Fibroblast of mammary gland (primary cell): ENCODE data around the gene PCDHGB5.
"Not testable (repeated sequence)": the region's sequence is repeated elsewhere in the genome, so short reads cannot be mapped to it uniquely, and the experiment has no call there.

Experiments used
- DNase-seq: peaks from one replicate; pipeline ENCODE4 v3.0.0-alpha.2; 2010; ENCODE audit warnings: low read depth
- H3K4me3 ChIP-seq: 2 replicates; pipeline ENCODE4 v1.5.1; 2011; ENCODE audit warnings: low read depth, mild to moderate bottlenecking, low read length, moderate library complexity; ENCODE audit not compliant: control insufficient read depth
- TF ChIP-seq, protein P1 (sequence below): conservative IDR thresholded peaks from 2 replicates; pipeline ENCODE4 v1.5.1; 2011; ENCODE audit warnings: low read depth, low read length, inconsistent platforms; ENCODE audit not compliant: control insufficient read depth, insufficient read depth

Gene PCDHGB5

DNA sequence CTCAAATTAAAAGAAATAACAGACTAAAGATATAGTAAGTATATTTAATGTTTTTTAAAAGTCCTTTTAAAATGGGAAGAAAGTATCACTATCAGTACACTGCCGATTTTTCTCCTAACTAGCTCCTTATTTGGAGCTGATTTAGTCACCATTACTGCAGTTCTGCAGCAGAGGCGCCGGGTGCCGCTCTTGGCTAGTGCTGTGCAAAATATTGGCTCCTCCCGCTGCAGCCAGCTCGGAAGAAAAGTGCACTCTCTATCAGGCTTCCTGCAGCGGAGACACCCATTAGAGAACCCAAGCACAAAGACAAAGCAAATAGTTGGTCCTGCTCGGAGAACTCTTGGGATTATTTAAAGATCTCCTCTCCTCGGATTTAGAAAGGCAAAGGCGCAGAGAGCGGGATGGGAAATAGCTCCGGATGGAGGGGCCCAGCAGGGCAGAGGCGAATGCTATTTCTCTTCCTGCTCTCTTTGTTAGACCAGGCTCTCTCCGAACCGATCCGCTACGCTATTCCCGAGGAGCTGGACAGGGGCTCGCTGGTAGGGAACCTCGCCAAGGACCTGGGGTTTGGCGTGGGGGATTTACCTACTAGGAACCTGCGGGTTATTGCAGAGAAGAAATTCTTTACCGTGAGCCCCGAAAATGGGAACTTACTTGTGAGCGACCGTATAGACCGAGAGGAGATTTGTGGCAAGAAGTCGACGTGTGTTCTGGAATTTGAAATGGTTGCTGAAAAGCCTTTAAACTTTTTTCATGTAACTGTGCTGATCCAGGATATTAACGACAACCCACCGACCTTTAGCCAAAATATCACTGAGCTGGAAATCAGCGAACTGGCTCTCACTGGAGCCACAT is 27.5 kb upstream of the PCDHGB5 start, which contains the start of gene PCDHGB3:
TSS of gene PCDHGB3 (plus strand) at position 249 of the 855 bp plus-strand sequence. CDS start at position 402, 153 bp downstream.
- DNase-seq = peak; percentile 56
- peak within 1 kb of the TSS; percentile 22 for H3K4me3 ChIP-seq
- TF ChIP-seq, protein P1, sequence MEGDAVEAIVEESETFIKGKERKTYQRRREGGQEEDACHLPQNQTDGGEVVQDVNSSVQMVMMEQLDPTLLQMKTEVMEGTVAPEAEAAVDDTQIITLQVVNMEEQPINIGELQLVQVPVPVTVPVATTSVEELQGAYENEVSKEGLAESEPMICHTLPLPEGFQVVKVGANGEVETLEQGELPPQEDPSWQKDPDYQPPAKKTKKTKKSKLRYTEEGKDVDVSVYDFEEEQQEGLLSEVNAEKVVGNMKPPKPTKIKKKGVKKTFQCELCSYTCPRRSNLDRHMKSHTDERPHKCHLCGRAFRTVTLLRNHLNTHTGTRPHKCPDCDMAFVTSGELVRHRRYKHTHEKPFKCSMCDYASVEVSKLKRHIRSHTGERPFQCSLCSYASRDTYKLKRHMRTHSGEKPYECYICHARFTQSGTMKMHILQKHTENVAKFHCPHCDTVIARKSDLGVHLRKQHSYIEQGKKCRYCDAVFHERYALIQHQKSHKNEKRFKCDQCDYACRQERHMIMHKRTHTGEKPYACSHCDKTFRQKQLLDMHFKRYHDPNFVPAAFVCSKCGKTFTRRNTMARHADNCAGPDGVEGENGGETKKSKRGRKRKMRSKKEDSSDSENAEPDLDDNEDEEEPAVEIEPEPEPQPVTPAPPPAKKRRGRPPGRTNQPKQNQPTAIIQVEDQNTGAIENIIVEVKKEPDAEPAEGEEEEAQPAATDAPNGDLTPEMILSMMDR = peak; percentile 44

DNA sequence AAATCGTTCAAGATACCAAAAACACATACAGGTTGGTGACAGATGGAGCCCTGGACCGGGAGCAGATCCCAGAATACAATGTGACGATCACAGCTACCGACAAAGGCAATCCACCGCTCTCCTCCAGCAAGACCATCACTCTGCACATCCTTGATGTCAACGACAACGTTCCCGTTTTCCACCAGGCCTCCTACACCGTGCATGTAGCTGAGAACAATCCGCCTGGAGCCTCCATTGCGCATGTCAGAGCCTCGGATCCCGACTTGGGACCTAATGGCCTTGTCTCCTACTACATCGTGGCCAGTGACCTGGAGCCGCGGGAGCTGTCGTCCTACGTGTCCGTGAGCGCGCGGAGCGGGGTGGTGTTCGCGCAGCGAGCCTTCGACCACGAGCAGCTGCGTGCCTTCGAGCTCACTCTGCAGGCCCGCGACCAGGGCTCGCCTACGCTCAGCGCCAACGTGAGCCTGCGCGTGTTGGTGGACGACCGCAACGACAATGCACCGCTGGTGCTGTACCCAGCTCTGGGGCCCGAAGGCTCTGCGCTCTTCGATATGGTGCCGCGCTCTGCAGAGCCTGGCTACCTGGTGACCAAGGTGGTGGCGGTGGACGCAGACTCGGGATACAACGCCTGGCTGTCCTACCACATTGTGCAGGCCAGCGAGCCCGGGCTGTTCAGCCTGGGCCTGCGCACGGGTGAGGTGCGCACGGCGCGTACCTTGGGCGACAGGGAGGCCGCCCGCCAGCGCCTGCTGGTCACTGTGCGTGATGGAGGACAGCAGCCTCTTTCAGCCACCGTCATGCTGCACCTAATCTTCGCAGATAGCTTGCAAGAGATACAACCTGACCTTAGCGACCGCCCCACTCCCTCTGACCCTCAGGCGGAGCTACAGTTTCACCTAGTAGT is 25.9 kb upstream of the PCDHGB5 start:
- H3K4me3 ChIP-seq = no peak overlapping the region

DNA sequence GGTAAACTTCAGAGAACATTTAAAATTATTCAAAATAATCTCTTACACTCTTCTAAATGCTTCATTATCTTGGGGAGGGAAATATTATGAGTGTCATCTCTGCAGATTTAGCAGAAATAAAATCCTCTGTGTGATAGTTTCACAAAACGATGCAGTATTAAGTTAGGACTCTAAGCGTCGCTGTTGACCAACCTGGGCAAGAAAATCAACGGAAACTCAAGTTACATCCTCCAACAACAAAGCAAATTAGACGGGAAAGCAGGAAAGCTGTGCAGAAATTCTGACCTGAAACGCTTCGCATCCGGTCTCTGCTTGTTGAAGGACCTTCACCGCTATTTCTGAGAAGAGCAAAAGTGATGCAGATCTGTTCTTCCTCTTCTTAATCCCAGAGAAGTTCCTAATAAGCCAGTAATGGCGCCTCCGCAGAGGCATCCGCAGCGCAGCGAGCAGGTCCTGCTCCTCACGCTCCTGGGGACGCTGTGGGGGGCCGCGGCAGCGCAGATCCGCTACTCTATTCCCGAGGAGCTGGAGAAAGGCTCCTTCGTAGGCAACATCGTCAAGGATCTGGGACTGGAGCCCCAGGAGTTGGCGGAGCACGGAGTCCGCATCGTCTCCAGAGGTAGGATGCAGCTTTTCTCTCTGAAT is 24.0 kb upstream of the PCDHGB5 start, which contains the start of gene PCDHGA6:
TSS of gene PCDHGA6 (plus strand) at position 219 of the 645 bp plus-strand sequence. CDS start at position 412, 193 bp downstream.
- peak; percentile 50 for DNase-seq
- TF ChIP-seq, protein P1 = peak; percentile 64
- peak within 1 kb of the TSS; percentile 44 for H3K4me3 ChIP-seq

More for the DNA sequence above, 25.9 kb upstream of the PCDHGB5 start:
- TF ChIP-seq, protein P1 = no peak
- no peak for DNase-seq

DNA sequence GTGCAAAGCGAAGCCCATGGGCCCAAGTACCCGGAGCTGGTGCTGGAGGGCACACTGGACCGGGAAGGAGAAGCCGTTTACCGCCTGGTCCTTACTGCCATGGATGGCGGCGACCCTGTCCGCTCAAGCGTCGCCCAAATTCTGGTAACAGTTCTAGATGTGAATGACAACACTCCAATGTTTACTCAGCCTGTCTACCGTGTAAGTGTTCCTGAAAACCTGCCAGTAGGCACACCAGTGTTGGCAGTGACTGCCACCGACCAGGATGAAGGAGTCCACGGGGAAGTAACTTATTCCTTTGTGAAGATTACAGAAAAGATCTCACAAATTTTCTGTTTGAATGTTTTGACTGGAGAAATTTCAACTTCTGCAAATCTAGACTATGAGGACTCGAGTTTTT is 23.1 kb upstream of the PCDHGB5 start:
- H3K4me3 ChIP-seq = no peak overlapping the region
- TF ChIP-seq, protein P1 = no peak
- no peak for DNase-seq

DNA sequence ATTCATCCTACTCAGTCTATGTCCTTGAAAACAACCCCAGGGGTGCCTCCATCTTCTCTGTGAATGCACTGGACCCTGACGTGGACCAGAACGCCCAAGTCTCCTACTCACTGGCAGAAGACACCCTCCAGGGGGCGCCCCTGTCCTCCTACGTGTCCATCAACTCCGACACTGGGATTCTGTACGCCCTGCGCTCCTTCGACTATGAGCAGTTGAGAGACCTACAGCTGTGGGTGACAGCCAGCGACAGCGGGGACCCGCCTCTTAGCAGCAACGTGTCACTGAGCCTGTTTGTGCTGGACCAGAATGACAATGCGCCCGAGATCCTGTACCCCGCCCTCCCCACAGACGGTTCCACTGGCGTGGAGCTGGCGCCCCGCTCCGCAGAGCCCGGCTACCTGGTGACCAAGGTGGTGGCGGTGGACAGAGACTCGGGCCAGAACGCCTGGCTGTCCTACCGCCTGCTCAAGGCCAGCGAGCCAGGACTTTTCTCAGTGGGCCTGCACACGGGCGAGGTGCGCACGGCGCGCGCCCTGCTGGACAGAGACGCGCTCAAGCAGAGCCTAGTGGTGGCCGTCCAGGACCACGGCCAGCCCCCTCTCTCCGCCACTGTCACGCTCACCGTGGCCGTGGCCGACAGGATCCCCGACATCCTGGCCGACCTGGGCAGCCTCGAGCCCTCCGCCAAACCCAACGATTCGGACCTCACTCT is 22.1 kb upstream of the PCDHGB5 start:
- TF ChIP-seq, protein P1 = peak; percentile 9
- not testable (repeated sequence) for H3K4me3 ChIP-seq, DNase-seq
